ENCODE results near the gene KIZ. TPM values are rescaled to one million over a fixed set of nuclear protein-coding genes. Genes with fewer than 3 reads are reported as not detected.

KIZ gene
- total and polyA plus RNA-seq, 2 of the 4 experiments (the other 2 are of a cell fraction): 9.9 to 14.0 TPM

GRCh38 chr20:21159658-21160380 is 33.9 kb downstream of the KIZ start:
- peaks cover 9% of the 10 kb centered on the region for H3K9me1 ChIP-seq (ENCODE audit: insufficient read depth, low read length)
- no peak overlapping the region for H3K4ac ChIP-seq (ENCODE audit: low read depth, low read length)
- 70% methylated on average over 2 of the region's 6 CpGs; no CpG with 5 or more reads in 1 of the 2 experiments for WGBS, 2 experiments (ENCODE audit: extremely low coverage in 2 of 2, insufficient read length in 1 of 2)
- no peak overlapping the region for H2BK20ac ChIP-seq (ENCODE audit: low read depth, low read length)
- no peaks in the 10 kb centered on the region for H3K79me1 ChIP-seq (ENCODE audit: low read depth in 1 of 2, low read length in 2 of 2)
- peak overlapping the region; percentile 33 for H2AFZ ChIP-seq (replicated peaks; ENCODE audit: low read length, poor library complexity)
- H2BK15ac ChIP-seq (ENCODE audit: low read depth, low read length): no peak overlapping the region
- intact Hi-C loops (cut with micrococcal nuclease) (no loop called here), in situ Hi-C loops (cut with MboI; ENCODE audit: low sequenced_read_pairs) (no loop called here), dilution Hi-C loops (cut with HindIII; ENCODE audit: low sequenced_read_pairs, unreplicated experiment) (no loop called here)
- peak overlapping the region; percentile 41; the same call in 1 of the 2 replicates for H4K91ac ChIP-seq (ENCODE audit: insufficient read depth, low read depth, low read length)
- no peak overlapping the region; the same call in 1 of the 2 replicates for H3K14ac ChIP-seq (replicated peaks; ENCODE audit: low read depth, low read length)
- H2BK120ac ChIP-seq (ENCODE audit: low read depth, low read length): no peak overlapping the region
- H3K9me3 ChIP-seq (ENCODE audit: control insufficient read depth, insufficient read depth, low read length): no peaks in the 10 kb centered on the region
- no peaks in the 10 kb centered on the region for H4K20me1 ChIP-seq (ENCODE audit: insufficient read depth, low read length)
- no peak overlapping the region; a peak in 1 of 4 replicates for H4K8ac ChIP-seq (ENCODE audit: low read depth in 2 of 2, low read length in 2 of 2)
- H2AK5ac ChIP-seq (ENCODE audit: low read depth, low read length): peak overlapping the region; percentile 70; the same call in 1 of the 2 replicates
- ChIA-PET CTCF (no interaction called here), POLR2A (ENCODE audit: unreplicated experiment) (no interaction called here)
- H4K5ac ChIP-seq (ENCODE audit: low read depth, low read length): no peak overlapping the region
- no peak overlapping the region for H3K27ac ChIP-seq (ENCODE audit: insufficient read depth, low read length)
- peak; percentile 49 for ATAC-seq (ENCODE audit: low read depth)
- peak overlapping the region; percentile 73 for H2BK5ac ChIP-seq (ENCODE audit: low read depth, low read length, poor library complexity, severe bottlenecking)
- H3K56ac ChIP-seq (ENCODE audit: extremely low read depth, insufficient read depth, low read length): no peak overlapping the region
- H3K4me1 ChIP-seq (ENCODE audit: control insufficient read depth, insufficient read depth, low read length): peaks cover 6% of the 10 kb centered on the region
- peak; percentile 52 for DNase-seq
- H3K23ac ChIP-seq (ENCODE audit: low read depth, low read length): peak overlapping the region; percentile 32; the same call in 1 of the 2 replicates
- no peak overlapping the region for H2AK9ac ChIP-seq (replicated peaks; ENCODE audit: low read depth, low read length, poor library complexity)
- no peaks in the 10 kb centered on the region for H3K27me3 ChIP-seq (ENCODE audit: control insufficient read depth, insufficient read depth, low read length)
- no peak for TF ChIP-seq CHD1 (IDR thresholded peaks at IDR 0.05; ENCODE audit: low read depth, low read length)
- no peak for TF ChIP-seq CEBPB (IDR thresholded peaks at IDR 0.05; ENCODE audit: low read depth, low read length)
- TF ChIP-seq SMC3 (IDR thresholded peaks at IDR 0.05; ENCODE audit: low read depth, low read length): no peak
- no peak for TF ChIP-seq RAD21 (IDR thresholded peaks at IDR 0.05; ENCODE audit: low read length)
- TF ChIP-seq RFX5 (IDR thresholded peaks at IDR 0.05; ENCODE audit: low read depth, low read length): no peak
- no peak overlapping the region; the same call in 1 of the 2 replicates for H3K4me2 ChIP-seq (ENCODE audit: low read depth, low read length)
- no peak overlapping the region for H3K18ac ChIP-seq (ENCODE audit: low read depth, low read length)
- no peak overlapping the region for H3K4me3 ChIP-seq (ENCODE audit: insufficient read depth, low read depth, low read length)
- BruUV-seq (replicated peaks): no TSS peak
- H3K9ac ChIP-seq (ENCODE audit: low read depth, low read length): no peak overlapping the region
- peaks cover 4% of the 10 kb centered on the region for H3K36me3 ChIP-seq (ENCODE audit: control insufficient read depth, insufficient read depth, low read length)

Measured in IMR-90 (cell line).